ENCODE results near the gene FBXO42.

The FBXO42 gene

DNA sequence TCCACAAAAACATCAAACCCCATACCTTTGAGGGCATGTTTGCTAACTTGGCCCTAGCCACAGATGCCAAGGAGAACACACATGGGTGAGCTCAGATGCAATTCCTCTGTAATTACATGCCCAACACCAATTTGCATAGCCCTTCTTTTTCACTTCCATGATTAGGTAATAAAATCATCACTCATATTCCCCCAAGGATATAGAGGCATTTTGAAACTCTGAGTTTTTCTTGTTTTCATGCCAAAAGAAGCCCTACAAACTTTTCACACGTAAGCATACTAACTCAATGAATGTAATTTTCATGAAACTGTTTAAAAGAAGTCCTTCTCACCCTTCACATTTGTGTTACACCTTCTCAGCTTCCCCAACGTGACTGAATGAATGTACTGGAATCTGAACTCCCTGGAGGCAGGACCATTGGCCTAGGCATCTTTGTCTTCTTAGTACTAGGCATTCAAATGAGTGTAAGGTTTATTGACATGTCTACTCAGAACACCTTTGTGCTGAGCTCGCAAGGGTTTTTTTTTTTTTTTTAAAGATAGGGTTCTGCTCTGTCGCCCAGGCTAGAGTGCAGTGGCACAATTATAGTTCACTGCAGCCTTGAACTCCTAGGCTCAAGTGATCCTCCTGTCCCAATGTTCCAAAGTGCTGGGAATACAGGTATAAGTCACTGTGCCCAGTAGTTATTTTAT lies 31.0 kb downstream of the FBXO42 start:
- DNase-seq, result no peak

DNA sequence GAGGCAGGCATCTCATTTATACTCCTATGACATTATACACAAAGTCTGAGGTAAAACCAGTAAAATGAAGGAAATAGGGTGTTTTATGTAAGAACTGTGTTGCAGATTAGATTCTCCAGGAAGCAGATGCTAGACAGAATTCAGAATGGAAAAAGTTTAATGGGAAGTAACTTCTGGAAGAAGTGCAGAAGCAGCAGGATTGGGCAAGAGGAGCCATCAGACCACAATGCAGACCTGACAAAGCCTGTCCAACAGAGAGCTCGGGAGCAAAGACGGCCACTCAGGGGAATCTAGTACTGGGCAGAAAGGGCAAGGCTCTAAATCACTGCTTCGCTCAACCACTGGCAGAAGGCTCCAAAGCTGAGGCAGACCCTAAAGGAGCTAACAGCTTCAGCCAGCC lies 33.7 kb downstream of the FBXO42 start:
- DNase-seq, result no peak

DNA sequence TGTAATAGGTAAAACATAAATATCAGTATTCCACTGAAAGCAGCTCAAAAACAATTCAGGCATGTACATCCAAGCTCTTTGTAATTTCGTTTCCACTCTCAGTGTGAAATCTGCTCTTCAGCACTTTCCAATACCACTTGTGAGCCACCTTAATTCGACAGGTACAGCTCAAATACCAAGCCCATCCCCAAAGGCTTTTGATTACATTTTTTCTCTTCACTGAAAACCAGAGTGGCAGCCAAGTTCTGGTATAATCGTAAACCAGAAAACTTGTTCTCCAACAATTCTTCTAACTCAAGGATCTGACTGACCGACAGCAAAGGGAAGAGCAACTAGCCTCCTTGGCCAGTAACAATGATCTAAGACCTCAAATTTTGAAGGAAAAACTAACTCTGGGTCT lies 36.8 kb downstream of the FBXO42 start:
- no peak for DNase-seq

DNA sequence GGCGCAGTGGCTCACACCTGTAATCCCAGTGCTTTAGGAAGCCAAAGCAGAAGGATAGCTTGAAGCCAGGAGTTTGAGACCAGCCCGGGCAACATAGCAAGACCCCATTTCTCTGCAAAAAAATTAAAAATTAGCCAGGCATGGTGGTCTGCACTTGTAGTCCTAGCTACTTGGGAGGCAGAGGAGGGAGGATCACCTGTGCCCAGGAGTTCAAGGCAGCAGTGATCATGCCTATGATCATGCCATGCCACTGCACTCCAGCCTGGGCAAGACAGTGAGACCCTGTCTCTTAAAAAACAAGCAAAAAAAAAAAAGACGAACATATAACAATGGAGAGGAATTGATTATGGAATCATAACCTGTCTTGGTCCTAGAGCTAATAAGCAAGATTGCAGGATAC lies 45.1 kb downstream of the FBXO42 start:
- DNase-seq, result no peak

DNA sequence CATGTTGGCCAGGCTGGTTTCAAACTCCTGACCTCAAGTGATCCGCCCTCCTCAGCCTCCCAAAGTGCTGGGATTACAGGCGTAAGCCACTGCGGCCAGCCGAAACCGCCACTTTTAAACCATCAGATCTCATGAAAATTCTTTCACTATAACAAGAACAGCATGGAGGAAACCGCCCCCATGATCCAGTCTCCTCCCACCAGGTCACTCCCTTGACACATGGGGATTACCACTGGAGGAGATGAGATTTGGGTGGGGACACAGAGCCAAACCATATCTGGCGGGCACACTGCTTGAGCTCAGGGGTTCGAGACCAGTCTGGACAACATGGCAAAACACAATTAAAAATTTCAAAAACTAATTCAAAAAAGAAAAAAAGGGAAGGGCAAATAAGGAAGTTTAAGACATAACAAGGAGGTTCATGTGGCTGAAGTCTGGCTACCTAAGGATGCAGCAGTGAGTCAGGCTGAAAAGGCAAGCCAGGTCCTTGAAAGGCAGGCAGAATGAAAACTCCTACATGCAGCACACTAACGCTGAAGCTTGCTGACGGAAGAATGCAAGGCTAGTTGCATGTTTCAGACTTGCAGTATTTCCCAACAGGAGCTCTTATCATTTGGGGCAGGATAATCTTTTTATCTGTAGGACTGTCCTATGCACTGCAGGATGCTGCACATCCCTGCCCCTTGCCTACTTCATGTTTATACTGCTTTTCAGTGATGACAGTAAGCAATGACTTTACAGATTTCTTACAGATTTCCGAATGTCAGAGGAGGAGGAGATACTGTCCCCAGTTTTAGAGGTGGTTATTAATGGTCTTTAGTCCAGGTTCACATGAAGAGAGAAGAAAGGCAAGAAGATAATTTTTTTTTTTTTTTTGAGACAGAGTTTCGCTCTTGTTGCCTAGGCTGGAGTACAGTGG lies 49.3 kb downstream of the FBXO42 start:
- no peak for DNase-seq

DNA sequence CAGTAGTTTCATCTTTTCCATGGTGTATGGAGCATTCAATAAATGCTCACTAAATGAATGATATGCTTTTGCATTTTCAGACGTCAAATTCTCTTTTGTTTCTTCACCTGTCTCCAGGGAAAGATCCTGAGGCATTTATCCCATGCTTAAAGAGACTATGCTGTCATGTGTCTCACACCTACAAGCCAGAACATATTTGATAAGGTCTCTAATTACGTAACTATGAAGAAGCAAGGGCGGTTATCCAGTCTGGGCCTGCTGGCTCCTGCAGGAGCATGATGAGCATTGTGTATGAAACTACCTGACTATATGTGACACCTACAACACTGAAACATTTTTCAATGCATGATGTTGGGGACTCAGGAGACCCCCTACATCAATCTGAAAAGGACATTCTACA lies 51.8 kb downstream of the FBXO42 start:
- DNase-seq, result peak; percentile 11

DNA sequence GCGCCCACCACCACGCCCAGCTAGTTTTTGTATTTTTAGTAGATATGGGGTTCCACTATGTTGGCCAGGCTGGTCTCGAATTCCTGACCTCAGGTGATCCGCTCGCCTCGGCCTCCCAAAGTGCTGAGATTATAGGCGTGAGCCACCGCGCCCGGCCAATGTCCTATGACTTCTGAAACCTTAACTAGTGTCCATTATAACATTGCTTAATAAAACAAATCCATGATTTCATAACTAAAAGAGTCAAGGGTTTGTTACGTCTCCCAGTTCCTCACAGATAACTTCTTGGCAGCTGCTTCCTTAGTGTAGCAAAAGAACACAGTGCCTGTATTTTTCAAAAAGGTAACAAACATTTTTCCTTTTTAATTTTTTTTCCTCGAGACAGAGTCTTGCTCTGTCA lies 53.6 kb downstream of the FBXO42 start:
- DNase-seq, result no peak

DNA sequence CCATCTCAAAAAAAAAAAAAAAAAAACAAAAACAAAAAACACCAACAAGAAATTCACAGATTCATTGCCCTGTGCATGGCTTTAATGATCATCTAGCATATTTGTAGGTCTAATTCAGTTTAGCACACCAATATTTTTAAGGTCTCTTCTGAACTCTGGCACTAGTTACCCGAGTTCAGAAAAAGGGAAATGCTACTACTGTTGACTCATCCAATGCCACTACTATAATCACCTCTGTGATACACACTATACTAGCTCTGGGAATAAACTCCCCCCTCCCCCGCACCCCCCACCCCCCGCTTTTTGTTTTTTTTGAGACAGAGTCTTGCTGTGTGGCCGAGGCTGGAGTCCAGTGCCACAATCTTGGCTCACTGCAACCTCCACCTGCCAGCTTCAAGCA lies 55.6 kb downstream of the FBXO42 start:
- no peak for DNase-seq

DNA sequence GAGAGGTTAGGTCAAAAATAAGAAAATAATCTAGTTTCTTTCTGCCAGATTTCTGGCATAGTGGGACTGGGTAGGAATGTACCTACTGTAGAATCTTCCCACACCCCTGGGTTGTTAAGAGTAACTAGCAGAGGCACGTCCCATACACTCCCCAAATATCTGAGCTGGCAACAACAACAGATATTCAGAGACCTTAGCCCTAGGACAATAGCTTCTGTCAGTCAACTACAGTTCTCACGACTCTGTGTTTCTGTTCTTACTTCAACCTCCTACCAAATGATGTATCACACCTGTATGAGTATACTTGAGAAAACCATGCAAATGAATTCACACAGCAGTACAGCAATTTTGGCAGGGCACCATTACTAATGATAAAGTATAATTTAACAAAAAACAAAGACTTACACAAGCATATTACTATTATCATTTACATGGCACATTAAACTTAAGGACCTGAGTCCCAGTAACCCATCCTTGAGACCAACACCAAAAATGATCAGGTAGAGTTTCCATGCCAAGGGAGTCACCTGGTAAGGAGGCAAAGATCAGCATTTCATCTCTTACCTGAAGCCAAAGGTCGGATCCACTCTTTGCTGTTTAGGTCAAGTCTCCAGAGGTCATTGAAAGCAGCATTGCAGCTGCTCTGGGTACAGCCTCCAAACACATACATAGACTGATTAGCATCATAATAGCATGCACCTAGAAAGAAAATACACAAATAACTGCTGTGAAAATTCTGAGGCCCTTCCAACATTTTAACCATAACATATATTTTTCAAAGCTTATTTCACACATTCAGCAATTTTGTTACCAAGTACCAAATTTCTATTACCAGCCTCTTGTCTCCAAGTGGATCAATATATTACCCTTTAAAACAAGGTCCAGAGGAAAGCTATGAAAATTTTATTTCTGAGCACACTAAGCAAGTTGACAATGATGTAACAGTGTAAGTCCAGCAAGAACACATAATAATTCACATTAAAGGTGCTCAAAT lies 57.8 kb downstream of the FBXO42 start:
- no peak for DNase-seq

DNA sequence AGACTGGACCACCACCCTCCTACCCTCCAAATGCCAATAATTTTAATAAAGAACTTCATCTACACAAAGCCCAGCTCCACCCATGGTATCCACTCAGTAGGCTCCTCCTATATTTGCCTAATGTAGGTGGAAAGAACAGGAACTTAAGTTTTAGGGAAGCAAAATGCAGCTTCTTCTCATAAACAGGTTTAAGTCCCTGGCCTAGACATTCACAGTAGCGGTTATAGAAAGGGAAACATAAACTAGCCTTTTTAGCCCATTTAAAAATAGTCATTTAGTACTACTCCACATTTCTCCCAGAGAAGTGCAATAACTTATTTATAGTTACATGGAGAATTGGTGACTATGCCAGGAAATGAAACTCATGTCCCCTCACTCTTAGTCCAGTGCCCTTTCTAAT lies 58.7 kb downstream of the FBXO42 start:
- no peak for DNase-seq

DNA sequence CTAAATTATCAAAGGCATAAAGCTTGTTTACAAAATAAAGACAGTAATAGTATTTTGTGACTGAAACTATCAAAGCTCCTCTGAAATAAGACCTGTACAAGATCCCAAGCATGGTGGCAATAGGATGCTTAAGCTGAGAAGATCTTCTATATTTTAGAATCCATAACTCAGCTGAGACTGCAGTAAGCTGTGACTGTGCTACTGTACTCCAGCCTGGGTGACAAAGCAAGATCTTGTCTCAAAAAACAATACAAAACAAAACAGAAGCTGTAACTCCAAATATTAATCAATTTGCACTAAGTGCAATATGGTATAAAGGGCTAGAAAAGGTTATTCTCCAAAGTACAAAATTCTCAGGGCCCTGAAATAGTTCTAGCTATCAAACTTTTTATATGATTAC lies 59.5 kb downstream of the FBXO42 start:
- no peak for DNase-seq

DNA sequence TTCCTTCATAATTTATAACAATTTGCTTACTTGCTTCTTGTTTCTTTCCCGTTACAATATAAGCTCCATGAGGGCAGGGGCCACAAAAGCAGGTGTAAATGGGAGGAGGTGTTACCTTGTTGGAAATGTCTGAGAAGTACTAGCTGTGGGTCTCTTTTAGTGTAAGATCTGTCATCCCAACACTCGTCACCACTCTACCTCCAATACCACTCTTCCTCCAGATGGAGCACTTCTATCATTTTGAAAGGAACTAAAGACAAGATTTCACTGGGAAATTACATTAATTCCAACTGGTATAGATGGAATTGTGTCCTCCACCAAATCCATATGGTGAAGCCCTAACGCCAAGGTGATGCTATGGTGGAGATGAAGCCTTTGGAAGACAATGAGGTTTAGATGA lies 62.3 kb downstream of the FBXO42 start:
- no peak for DNase-seq

DNA sequence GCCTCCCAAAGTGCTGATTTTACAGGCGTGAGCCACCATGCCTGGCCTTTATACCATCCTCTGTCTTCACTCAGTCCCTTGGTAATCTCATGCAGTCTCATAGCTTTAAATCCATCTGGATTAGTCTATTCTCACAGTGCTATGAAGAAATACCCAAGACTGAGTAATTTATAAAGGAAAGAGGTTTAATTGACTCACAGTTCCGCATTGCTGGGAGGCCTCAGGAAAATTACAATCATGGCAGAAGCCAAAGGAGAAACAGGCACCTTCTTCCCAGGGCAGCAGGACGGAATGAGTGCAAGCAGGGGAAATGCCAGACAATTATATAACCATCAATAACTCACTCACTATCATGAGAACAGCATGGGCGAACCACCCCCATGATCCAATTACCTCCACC lies 66.2 kb downstream of the FBXO42 start:
- no peak for DNase-seq

DNA sequence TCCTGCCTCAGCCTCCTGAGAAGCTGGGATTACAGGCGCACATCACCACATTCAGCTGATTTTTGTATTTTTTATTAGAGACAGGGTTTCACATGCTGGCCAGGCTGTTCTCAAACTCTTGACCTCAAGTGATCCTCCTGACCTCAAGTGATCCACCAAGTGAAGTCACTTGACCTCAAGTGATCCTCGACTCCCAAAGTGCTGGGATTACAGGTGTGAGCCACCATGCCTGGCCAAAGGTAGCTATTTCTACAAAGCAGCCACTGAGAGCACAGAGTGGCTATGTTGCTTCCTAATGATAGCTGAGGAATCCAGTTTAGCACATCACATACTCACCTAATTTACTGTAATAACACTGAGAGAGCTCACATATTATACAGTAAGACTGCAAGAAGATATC lies 70.5 kb downstream of the FBXO42 start:
- no peak for DNase-seq

DNA sequence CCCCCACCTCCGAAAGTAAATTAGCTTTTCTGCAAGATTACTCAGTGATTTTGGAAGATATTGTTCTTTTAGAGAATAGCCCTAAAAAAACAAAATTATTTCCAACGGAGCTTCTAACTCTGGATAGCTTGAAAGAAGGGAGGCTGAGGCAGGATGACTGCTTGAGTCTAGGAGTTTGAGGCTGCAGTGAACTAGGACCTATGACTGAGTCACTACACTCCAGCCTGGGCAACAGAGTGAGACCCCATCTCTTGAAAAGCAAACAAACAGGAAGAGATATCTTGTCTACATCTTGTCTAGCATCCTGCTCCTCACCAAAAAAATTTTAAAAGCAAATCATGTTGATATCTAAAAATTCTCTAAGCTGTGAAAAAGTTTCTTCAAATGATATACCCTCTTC lies 73.1 kb downstream of the FBXO42 start:
- no peak for DNase-seq

DNA sequence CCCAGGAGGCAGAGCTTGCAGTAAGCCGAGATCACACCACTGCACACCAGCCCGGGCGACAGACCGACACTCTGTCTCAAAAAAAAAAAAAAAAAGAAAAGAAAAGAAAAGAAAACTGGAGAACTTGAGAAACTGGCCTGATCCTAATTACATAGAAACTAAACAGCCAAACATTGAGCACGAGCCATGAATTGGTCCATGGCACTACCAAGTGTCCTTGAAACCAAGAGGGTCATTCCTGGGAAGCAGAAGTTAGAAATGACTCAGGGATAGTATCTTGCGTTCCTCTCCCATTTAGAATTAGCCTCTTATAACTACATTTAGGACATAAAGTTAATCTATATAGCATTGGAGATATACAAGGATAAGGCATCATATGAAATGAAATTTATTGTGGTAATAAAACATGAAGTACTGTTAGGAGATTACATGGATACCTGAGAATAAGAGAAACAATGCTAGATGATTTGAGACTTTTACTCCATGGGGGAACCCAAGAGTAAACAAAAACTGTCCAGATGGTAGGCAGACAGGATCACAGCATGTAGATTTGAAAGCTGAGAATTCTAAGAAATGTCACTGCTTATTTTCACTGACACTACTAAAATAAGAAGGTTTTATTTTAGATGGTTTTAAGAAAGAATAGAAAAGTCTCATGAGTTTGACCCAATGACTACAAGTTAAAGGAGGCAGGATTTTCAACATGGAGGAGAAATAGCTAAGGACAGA lies 75.8 kb downstream of the FBXO42 start:
- DNase-seq, result no peak

DNA sequence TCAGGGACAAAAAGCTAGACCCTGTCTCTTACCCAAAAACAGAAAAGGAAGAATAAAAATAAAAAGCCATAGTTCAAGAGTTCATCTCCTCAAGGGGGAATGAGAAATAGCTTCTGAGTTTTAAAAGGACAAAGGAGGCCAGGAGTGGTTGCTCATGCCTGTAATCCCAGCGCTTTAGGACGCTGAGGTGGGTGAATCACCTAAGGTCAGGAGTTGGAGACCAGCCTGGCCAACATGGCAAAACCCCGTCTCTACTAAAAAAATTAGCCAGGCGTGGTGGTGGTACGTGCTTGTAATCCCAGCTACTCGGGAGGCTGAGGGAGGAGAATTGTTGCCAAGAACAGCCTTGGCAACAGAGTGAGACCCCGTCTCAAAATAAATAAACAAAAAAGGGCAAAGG lies 76.7 kb downstream of the FBXO42 start:
- DNase-seq, result no peak

DNA sequence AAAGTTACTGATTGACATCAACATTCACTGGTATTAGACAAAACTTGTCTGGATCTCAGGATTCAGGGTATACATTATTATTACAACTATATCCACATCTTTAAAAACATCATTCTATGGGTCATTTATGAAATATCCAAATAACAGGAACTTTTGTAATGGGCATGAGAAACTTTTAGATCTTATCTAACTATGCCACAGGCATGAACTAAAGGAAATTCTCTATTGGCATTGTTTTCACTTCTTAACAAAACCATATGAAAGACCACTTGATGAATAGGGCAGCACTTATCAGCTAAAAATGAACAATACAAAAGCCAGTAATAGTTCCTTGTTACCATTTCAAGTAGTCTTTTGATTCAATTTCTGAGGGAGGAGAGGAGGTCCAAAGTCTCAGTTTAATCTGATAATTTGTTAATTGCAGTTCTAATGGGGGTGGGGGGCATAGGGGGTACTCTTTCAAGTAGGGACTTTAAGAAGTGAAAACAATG lies 84.5 kb downstream of the FBXO42 start:
- DNase-seq, result no peak

DNA sequence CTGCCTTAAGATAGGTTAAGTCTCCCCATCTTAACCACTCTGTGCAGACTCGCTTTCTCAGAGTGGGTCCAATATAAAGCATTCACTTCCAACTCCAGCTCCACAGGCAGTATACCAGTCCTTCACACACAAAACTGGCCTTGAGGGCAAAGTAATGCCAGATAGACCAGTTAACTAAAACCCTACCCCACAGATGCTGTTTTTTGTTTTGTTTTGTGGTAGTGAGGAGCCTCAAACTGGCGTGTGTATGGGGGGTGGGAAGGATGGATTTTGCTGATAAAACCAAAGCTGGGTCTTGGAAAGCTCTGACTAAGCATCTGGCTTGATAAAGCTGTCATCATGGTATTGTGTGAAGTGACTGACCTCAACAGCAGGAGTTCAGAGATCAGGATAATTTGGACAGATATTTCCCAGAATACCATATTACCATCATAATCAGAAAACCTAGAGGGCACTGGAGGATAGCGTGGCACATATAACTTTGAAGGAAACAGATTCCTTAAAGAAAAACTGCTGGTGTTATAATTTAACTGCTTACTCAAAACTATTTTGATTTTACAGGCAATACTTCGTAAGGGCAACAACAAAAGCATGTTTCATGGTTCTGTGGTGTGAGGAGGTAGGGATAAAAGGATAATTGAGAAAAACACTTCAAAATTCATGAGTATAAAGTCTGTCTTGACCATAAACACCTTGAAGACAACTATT lies 85.7 kb downstream of the FBXO42 start:
- DNase-seq, result no peak

DNA sequence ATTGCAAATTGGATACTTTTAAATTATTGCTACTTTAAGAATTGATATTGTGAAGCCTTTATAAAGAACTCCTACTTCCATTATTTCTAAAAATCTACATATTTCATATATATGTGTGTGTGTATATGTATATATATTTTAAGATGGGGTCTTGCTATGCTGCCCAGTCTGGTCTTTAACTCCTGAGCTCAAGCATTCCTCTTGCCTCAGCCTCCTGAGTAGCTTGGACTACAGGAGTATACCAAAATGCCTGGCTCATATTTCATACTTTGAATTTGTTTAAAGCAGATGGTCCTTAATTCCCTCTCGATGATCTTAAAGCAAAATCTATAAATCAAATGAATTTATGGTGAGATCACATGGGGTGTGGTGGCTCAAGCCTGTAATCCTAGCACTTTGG lies 90.2 kb downstream of the FBXO42 start:
- no peak for DNase-seq

DNA sequence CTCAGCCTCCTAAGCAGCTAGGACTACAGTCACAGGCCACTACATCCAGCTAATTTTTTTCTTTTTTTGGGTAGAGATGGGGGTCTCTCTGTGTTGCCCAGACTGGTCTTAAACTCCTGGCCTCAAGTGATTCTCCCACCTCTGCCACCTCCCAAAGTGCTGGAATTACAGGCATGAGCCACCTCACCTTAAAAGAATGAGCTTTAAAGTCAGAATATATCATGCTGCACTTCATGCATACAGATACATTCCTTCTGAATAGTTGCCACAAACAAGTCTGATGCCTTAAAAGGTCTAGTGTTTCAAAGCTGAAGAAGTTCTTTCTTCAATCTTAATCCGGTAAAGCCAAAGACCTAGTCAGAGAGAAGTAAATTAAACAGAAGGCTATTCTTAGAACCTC lies 91.5 kb downstream of the FBXO42 start:
- DNase-seq, result no peak

Measured in NCI-H1105 treated with DMSO at 0.1 percent for 48 hours (cell line).